Adrenal gland (tissue), 12 donors: ENCODE measurements around the gene DCLRE1A. TPM values are rescaled to one million over a fixed set of nuclear protein-coding genes. Genes with fewer than 3 reads are reported as not detected.

Experiments used
- DNase-seq, 7 donors: peaks; one replicate each; pipeline ENCODE4 v3.0.0-alpha.2; 2019 to 2020
- H3K27ac ChIP-seq, 5 donors: fragments of 200-600 bp; sonication (generic) in 4 of 5; 1 replicate in 3 of 5; 2 replicates in 2 of 5; pipeline versions ENCODE4 v1.5.1 to v1.8.0; 2016 to 2020; ENCODE audit warnings: mild to moderate bottlenecking in 1 of 5
- H3K27me3 ChIP-seq: fragments of 200-600 bp; 2 replicates; pipeline ENCODE4 v1.8.0; 2021
- H3K36me3 ChIP-seq, 2 donors: fragments of 200-600 bp; replicated peaks in 1 of 2; 1 replicate in 1 of 2; 2 replicates in 1 of 2; pipeline versions ENCODE4 v1.5.1 to v1.8.0; 2018 to 2022
- H3K4me1 ChIP-seq, 2 donors: fragments of 200-600 bp; replicated peaks in 1 of 2; 1 replicate in 1 of 2; 2 replicates in 1 of 2; pipeline versions ENCODE4 v1.5.1 to v1.8.0; 2018 to 2021
- H3K4me3 ChIP-seq, 4 donors: fragments of 200-600 bp; sonication (generic) in 3 of 4; one replicate each; pipeline ENCODE4 v1.5.1; 2016 to 2018
- H3K9me3 ChIP-seq, 3 donors: fragments of 200-600 bp; sonication (generic) in 1 of 3; replicated peaks in 1 of 3; 1 replicate in 2 of 3; 2 replicates in 1 of 3; pipeline versions ENCODE4 v1.5.1 to v1.8.0; 2016 to 2021
- POLR2A ChIP-seq, 2 donors: fragments of 450-650 bp; IDR thresholded peaks; one replicate each; pipeline ENCODE4 v1.6.1; 2017; ENCODE audit warnings: antibody characterized with exemption in 2 of 2, mild to moderate bottlenecking in 2 of 2, moderate library complexity in 1 of 2
- WGBS, 4 donors: extraction: QIAGEN DNeasy Blood & Tissue Kit in 2 of 4; methylation state at CpG; one replicate each; pipeline versions ENCODE4 v1.1.5 to v1.1.7; 2013 to 2017; 5-methylcytosine and 5-hydroxymethylcytosine counted together
- intact Hi-C, 2 donors: fragments of 100-400 bp; cut with DNase I; formaldehyde crosslinking; loops; one replicate each; pipeline versions ENCODE4 v1.14.1 to v1.15.0; 2022 to 2023
- polyA plus RNA-seq, 3 donors: library from polyadenylated mRNA; stranded (reverse); fragments of 200-250 nt in 2 of 3; fragments of 350-450 nt in 1 of 3; fragmentation: Illumina TruSeq in 1 of 3; extraction: RNeasy Lipid Tissue Mini Kit (QIAGEN cat#74804) in 1 of 3; gene quantifications; one replicate each; pipeline ENCODE4 v1.2.3, GENCODE V29; 2013 to 2014
- total RNA-seq, 9 donors: library from RNA; depleted of rRNA in 4 of 9; stranded (reverse); fragments of >200 nt in 4 of 9; fragments of 120-200 nt in 1 of 9; fragmentation: NEBNext Ultra II Directional in 1 of 9; extraction: Animal tissue kit (Norgen Biotek cat#: 25700) in 1 of 9; gene quantifications; one replicate each; pipeline versions ENCODE4 v1.1.0 to v1.2.4, GENCODE V29; 2013 to 2023
- TF ChIP-seq, protein P1 (sequence below), 6 experiments: fragments of 450-650 bp in 4 of 6; fragments of 200-600 bp in 2 of 6; sonication (generic) in 1 of 6; IDR thresholded peaks; 1 replicate in 5 of 6; 2 replicates in 1 of 6; pipeline versions ENCODE4 v1.5.1 to v1.8.0; 2016 to 2021; ENCODE audit warnings: antibody characterized with exemption in 6 of 6, mild to moderate bottlenecking in 2 of 6, moderate library complexity in 1 of 6
- donor health status: healthy with polysubstance abuse.
- donor health status: Bipolar disorder and iron deficiency.
- donor health status: DM: yes; HTN: yes; CAD: no.
- donor health status: DM: no; HTN: no; CAD: no.
- donor health status: DM: no; HTN: no; CAD: no.
- donor health status: DM: yes; HTN: yes; CAD: no.

Gene DCLRE1A
- total and polyA plus RNA-seq, 12 donors = 3.5 to 13.2 (median 6.1) TPM

- Histone ChIP-seq H3K4me1 (peaks cover 17 to 40% of the 10 kb centered on the region in 2 donors), H3K27ac (peak overlapping the region in 4 of 5 donors; percentile 84 to 94 (median 90)), H3K36me3 (no peaks in the 10 kb centered on the region), H3K9me3 (no peaks in the 10 kb centered on the region), H3K27me3 (no peaks in the 10 kb centered on the region), H3K4me3 (peak overlapping the region; percentile 73 to 92 (median 76))
- no peak for DNase-seq
- intact Hi-C loops = no loop called here
- 19 to 30% (median 22%) methylated on average over 10 of the region's 10 CpGs for WGBS, 4 donors
- TF ChIP-seq POLR2A (IDR thresholded peaks at IDR 0.05) = no peak
- TF ChIP-seq, protein P1, sequence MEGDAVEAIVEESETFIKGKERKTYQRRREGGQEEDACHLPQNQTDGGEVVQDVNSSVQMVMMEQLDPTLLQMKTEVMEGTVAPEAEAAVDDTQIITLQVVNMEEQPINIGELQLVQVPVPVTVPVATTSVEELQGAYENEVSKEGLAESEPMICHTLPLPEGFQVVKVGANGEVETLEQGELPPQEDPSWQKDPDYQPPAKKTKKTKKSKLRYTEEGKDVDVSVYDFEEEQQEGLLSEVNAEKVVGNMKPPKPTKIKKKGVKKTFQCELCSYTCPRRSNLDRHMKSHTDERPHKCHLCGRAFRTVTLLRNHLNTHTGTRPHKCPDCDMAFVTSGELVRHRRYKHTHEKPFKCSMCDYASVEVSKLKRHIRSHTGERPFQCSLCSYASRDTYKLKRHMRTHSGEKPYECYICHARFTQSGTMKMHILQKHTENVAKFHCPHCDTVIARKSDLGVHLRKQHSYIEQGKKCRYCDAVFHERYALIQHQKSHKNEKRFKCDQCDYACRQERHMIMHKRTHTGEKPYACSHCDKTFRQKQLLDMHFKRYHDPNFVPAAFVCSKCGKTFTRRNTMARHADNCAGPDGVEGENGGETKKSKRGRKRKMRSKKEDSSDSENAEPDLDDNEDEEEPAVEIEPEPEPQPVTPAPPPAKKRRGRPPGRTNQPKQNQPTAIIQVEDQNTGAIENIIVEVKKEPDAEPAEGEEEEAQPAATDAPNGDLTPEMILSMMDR (IDR thresholded peaks at IDR 0.05) = no peak
Observed at GRCh38 chr10:113853578-113854012, 287 bp downstream of the DCLRE1A start.

- no peaks in the 10 kb centered on the region for H3K27me3 ChIP-seq
- H3K27ac ChIP-seq = no peak overlapping the region
- TF ChIP-seq POLR2A (IDR thresholded peaks at IDR 0.05) = no peak
- TF ChIP-seq, protein P1 (IDR thresholded peaks at IDR 0.05) = no peak
- no peak for DNase-seq
- H3K4me1 ChIP-seq = peaks cover 0 to 8% of the 10 kb centered on the region in 2 donors
- 93 to 97% (median 96%) methylated on average over 7 of the region's 7 CpGs for WGBS, 4 donors
- no peaks in the 10 kb centered on the region for H3K36me3 ChIP-seq
- no peak overlapping the region for H3K4me3 ChIP-seq
- intact Hi-C loops = no loop called here
- no peaks in the 10 kb centered on the region for H3K9me3 ChIP-seq
Observed at GRCh38 chr10:113849946-113850345, 3.9 kb downstream of the DCLRE1A start.

DNA sequence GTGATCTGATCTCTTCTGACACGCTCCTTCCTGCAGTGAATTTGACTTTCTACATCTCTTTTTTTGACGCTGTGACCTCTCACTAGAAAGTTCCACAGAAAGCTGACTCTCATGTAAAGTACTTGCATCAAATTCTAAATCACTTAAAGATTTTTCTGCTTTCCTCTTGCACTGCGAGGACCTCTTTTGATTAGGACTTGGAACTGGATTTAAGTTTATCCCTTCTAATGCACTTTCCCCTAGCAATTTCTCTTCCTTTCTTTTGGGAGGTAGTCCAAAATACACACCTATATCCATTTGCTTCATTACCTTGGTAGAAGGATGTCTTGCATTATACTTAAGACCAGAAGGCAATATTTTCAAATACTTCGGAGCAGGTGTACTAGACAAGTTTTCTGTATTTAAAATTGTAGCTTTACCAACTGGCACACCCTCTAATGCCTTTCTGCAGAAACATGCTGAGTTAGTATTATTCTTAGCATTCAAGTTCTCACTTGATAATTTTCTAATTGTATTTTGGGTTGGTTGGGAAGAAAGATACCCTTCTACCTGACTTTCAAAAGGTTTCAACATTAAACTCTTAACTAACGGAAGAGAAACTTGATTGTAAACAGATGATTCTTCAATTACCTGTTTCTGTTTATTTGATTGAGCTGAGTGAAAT, 4.6 kb downstream of the DCLRE1A start:
- no peak overlapping the region for H3K27ac ChIP-seq
- intact Hi-C loops = no loop called here
- H3K4me1 ChIP-seq = peaks cover 0 to 8% of the 10 kb centered on the region in 2 donors
- no peak for DNase-seq
- H3K27me3 ChIP-seq = no peaks in the 10 kb centered on the region
- no peak overlapping the region for H3K4me3 ChIP-seq
- TF ChIP-seq, protein P1 (IDR thresholded peaks at IDR 0.05) = no peak
- no peak for TF ChIP-seq POLR2A (IDR thresholded peaks at IDR 0.05)
- no peaks in the 10 kb centered on the region for H3K36me3 ChIP-seq
- no peaks in the 10 kb centered on the region for H3K9me3 ChIP-seq
- 92 to 98% (median 95%) methylated on average over 5 of the region's 5 CpGs for WGBS, 4 donors

DNA sequence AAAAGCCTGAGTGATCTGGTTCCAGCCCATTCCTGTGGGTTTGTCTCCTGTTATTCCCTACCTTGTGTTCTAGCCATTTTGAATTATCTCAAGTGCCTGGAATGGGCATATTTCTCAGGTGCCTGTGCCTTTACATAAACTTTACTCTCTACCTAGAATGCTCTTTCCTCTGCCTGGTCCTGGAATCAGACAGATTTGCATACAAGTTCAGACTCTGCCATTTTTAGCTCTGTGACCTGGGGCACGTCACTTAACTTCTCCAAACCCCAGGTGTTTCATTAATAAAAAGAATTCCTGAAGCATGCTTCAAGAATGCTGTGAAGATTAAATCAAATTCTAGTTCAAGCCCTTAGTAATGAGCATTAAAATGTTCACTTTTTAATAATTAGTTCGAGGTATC, 7.8 kb downstream of the DCLRE1A start:
- Histone ChIP-seq H3K4me3 (no peak overlapping the region), H3K27ac (no peak overlapping the region), H3K36me3 (no peaks in the 10 kb centered on the region), H3K27me3 (no peaks in the 10 kb centered on the region), H3K9me3 (no peaks in the 10 kb centered on the region), H3K4me1 (no peaks in the 10 kb centered on the region)
- TF ChIP-seq POLR2A (IDR thresholded peaks at IDR 0.05) = no peak
- TF ChIP-seq, protein P1 (IDR thresholded peaks at IDR 0.05) = no peak
- WGBS, 4 donors = 91 to 98% (median 94%) methylated on average over 2 of the region's 2 CpGs
- intact Hi-C loops = no loop called here
- no peak for DNase-seq
